Upper lobe of left lung (tissue), 4 donors: Measurements from ENCODE around the gene GMPPA.

Experiments
- CTCF ChIP-seq, 6 experiments: fragments of 450-650 bp in 4 of 6; fragments of 200-600 bp in 2 of 6; sonication (generic) in 2 of 6; IDR thresholded peaks; one replicate each; pipeline ENCODE4 v1.5.1; 2016 to 2019; ENCODE audit warnings: antibody characterized with exemption in 6 of 6
- POLR2A ChIP-seq, 4 donors: fragments of 450-650 bp; IDR thresholded peaks; one replicate each; pipeline ENCODE4 v1.5.1; 2016 to 2017; ENCODE audit warnings: antibody characterized with exemption in 4 of 4, mild to moderate bottlenecking in 2 of 4

- no peak for TF ChIP-seq CTCF (IDR thresholded peaks at IDR 0.05)
- no peak for TF ChIP-seq POLR2A (IDR thresholded peaks at IDR 0.05)
These were observed 6.1 kb upstream of the GMPPA start for GRCh38 chr2:219492575-219492974.
